HL-60/S4 treated with phorbol 12-myristate 13-acetate at 8.2 ng/mL for 4 days and 3 days (cell line): ENCODE data around the gene CD58.

Experiments used
- in situ Hi-C: fragments of 300-500 bp; cut with MboI; formaldehyde crosslinking; loops from 2 replicates; pipeline ENCODE4 v1.15.0; 2022; ENCODE audit warnings: low sequenced_read_pairs

CD58 gene

GRCh38 chr1:116546354-116546977 lies 24.4 kb downstream of the CD58 start:
- in situ Hi-C loops, result no loop called here

GRCh38 chr1:116545359-116545705 lies 25.5 kb downstream of the CD58 start:
- in situ Hi-C loops, result no loop called here

- in situ Hi-C loops, result no loop called here
Observed at GRCh38 chr1:116544588-116545358, 26.1 kb downstream of the CD58 start.

GRCh38 chr1:116540088-116540487 lies 30.7 kb downstream of the CD58 start:
- in situ Hi-C loops, result no loop called here

GRCh38 chr1:116538544-116538943 lies 32.3 kb downstream of the CD58 start:
- in situ Hi-C loops, result no loop called here

- in situ Hi-C loops, result no loop called here
Observed at GRCh38 chr1:116537898-116538297, 32.9 kb downstream of the CD58 start.

- in situ Hi-C loops, result no loop called here
Observed at GRCh38 chr1:116537040-116537831, 33.6 kb downstream of the CD58 start.

GRCh38 chr1:116534014-116534739 lies 36.6 kb downstream of the CD58 start:
- in situ Hi-C loops, result no loop called here

GRCh38 chr1:116533429-116533820 lies 37.4 kb downstream of the CD58 start:
- in situ Hi-C loops, result no loop called here

- in situ Hi-C loops, result no loop called here
Observed at GRCh38 chr1:116532671-116533428, 38.0 kb downstream of the CD58 start.

GRCh38 chr1:116531917-116532316 lies 38.9 kb downstream of the CD58 start:
- in situ Hi-C loops, result no loop called here

- in situ Hi-C loops, result no loop called here
Observed at GRCh38 chr1:116529681-116530080, 41.1 kb downstream of the CD58 start.

GRCh38 chr1:116529199-116529631 lies 41.6 kb downstream of the CD58 start:
- in situ Hi-C loops, result no loop called here

GRCh38 chr1:116528329-116529083 lies 42.3 kb downstream of the CD58 start:
- in situ Hi-C loops, result no loop called here

GRCh38 chr1:116525440-116525839 lies 45.4 kb downstream of the CD58 start:
- in situ Hi-C loops, result no loop called here

- in situ Hi-C loops, result no loop called here
Observed at GRCh38 chr1:116521186-116521585, 49.6 kb downstream of the CD58 start.

- in situ Hi-C loops, result no loop called here
Observed at GRCh38 chr1:116518400-116518799, 52.4 kb downstream of the CD58 start.

GRCh38 chr1:116516631-116517030 lies 54.2 kb downstream of the CD58 start:
- in situ Hi-C loops, result no loop called here

- in situ Hi-C loops, result no loop called here
Observed at GRCh38 chr1:116515702-116516101, 55.1 kb downstream of the CD58 start.
